ENCODE data around the gene AEN. TPM values are rescaled to one million over a fixed set of nuclear protein-coding genes. Genes with fewer than 3 reads are reported as not detected.
A peak's percentile ranks its signal among the peaks of the same experiment; 100 is the strongest.

The AEN gene
- total RNA-seq, 1 donor from 2014 or later: 41.9 TPM

GRCh38 chr15:88580532-88580931 is 40.6 kb upstream of the AEN start:
- CTCF ChIA-PET: no interaction called here
- no peak overlapping the region for H3K4me3 Mint-ChIP-seq
- no peak for ATAC-seq (ENCODE audit: low read depth)
- DNase-seq: no peak
- no peaks in the 10 kb centered on the region for H3K4me1 Mint-ChIP-seq
- H3K36me3 Mint-ChIP-seq (ENCODE audit: low read depth): no peaks in the 10 kb centered on the region
- POLR2A ChIA-PET: no interaction called here
- H3K27me3 Mint-ChIP-seq: no peaks in the 10 kb centered on the region
- intact Hi-C loops (cut with micrococcal nuclease): no loop called here
- TF ChIP-seq CTCF (IDR thresholded peaks at IDR 0.05): no peak
- H3K9me3 Mint-ChIP-seq: no peaks in the 10 kb centered on the region
- no peak overlapping the region for H3K27ac Mint-ChIP-seq

- no peak for TF ChIP-seq CTCF (IDR thresholded peaks at IDR 0.05)
- H3K9me3 Mint-ChIP-seq: peaks cover 5% of the 10 kb centered on the region
- ATAC-seq (ENCODE audit: low read depth) (no peak), DNase-seq (no peak)
- intact Hi-C loops (cut with micrococcal nuclease): no loop called here
- no peak overlapping the region for H3K4me3 Mint-ChIP-seq
- no peaks in the 10 kb centered on the region for H3K27me3 Mint-ChIP-seq
- H3K4me1 Mint-ChIP-seq: no peaks in the 10 kb centered on the region
- H3K36me3 Mint-ChIP-seq (ENCODE audit: low read depth): no peaks in the 10 kb centered on the region
- H3K27ac Mint-ChIP-seq: no peak overlapping the region
- ChIA-PET CTCF (no interaction called here), POLR2A (no interaction called here)
Measured at GRCh38 chr15:88586401-88587162, 34.6 kb upstream of the AEN start.

- ATAC-seq (ENCODE audit: low read depth) (no peak), DNase-seq (no peak)
- TF ChIP-seq CTCF (IDR thresholded peaks at IDR 0.05): no peak
- CTCF ChIA-PET: no interaction called here
- no peaks in the 10 kb centered on the region for H3K4me1 Mint-ChIP-seq
- H3K36me3 Mint-ChIP-seq (ENCODE audit: low read depth): no peaks in the 10 kb centered on the region
- no peak overlapping the region for H3K4me3 Mint-ChIP-seq
- POLR2A ChIA-PET: interaction anchor here (0.7 kb wide), 1 partner anchor 222 kb away, joined by 5 read pairs; no protein-coding TSS in a partner anchor
- intact Hi-C loops (cut with micrococcal nuclease): no loop called here
- no peak overlapping the region for H3K27ac Mint-ChIP-seq
- peaks cover 5% of the 10 kb centered on the region for H3K9me3 Mint-ChIP-seq
- no peaks in the 10 kb centered on the region for H3K27me3 Mint-ChIP-seq
Measured at GRCh38 chr15:88590759-88591158, 30.4 kb upstream of the AEN start.

- ChIA-PET POLR2A (interaction anchor here (0.7 kb wide), 1 partner anchor 222 kb away, joined by 5 read pairs; no protein-coding TSS in a partner anchor), CTCF (no interaction called here)
- Mint-ChIP-seq H3K36me3 (ENCODE audit: low read depth) (no peaks in the 10 kb centered on the region), H3K27ac (no peak overlapping the region), H3K9me3 (peaks cover 5% of the 10 kb centered on the region), H3K4me3 (no peak overlapping the region), H3K27me3 (no peaks in the 10 kb centered on the region), H3K4me1 (no peaks in the 10 kb centered on the region)
- intact Hi-C loops (cut with micrococcal nuclease): no loop called here
- no peak for ATAC-seq (ENCODE audit: low read depth)
- DNase-seq: no peak
- TF ChIP-seq CTCF (IDR thresholded peaks at IDR 0.05): no peak
Measured at GRCh38 chr15:88591384-88591783, 29.8 kb upstream of the AEN start.

GRCh38 chr15:88603885-88604284 is 17.3 kb upstream of the AEN start:
- TF ChIP-seq CTCF (IDR thresholded peaks at IDR 0.05): no peak
- POLR2A ChIA-PET: no interaction called here

More at GRCh38 chr15:88603885-88604284, 17.3 kb upstream of the AEN start:
- DNase-seq (no peak), ATAC-seq (ENCODE audit: low read depth) (no peak)
- intact Hi-C loops (cut with micrococcal nuclease): no loop called here
- Mint-ChIP-seq H3K9me3 (no peaks in the 10 kb centered on the region), H3K4me1 (peaks cover 19% of the 10 kb centered on the region), H3K27ac (no peak overlapping the region), H3K36me3 (ENCODE audit: low read depth) (no peaks in the 10 kb centered on the region), H3K27me3 (peaks cover 59% of the 10 kb centered on the region), H3K4me3 (peak overlapping the region; percentile 9)
- CTCF ChIA-PET: no interaction called here

Data from activated B cell treated with CpG ODN at 0.5 μM for 24 hours (primary cell).